HG02571 (cell line): ENCODE results near the gene TCAIM.

Experiments
- ATAC-seq: cut with Tn5 transposase; IDR thresholded peaks from one replicate; pipeline ENCODE4 v1.9.1; 2021; ENCODE audit warnings: mild to moderate bottlenecking, moderate library complexity; ENCODE audit not compliant: unreplicated experiment

Gene TCAIM, protein sequence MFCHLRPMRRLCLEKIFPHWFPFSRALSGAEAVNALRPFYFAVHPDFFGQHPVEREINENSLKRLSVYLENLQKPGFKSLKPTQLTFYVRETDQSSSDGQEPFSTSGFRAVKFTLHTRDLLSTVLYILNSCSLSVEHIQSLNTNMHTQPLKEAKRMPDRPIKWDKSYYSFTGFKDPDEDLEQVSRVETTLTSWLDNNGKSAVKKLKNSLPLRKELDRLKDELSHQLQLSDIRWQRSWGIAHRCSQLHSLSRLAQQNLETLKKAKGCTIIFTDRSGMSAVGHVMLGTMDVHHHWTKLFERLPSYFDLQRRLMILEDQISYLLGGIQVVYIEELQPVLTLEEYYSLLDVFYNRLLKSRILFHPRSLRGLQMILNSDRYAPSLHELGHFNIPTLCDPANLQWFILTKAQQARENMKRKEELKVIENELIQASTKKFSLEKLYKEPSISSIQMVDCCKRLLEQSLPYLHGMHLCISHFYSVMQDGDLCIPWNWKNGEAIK

GRCh38 chr3:44338010-44338827 lies at the start of gene TCAIM:
Gene TCAIM (plus strand): TSS chr3:44338766. CDS start chr3:44354783, 16,017 bp downstream.
- peak; percentile 90 for ATAC-seq

DNA sequence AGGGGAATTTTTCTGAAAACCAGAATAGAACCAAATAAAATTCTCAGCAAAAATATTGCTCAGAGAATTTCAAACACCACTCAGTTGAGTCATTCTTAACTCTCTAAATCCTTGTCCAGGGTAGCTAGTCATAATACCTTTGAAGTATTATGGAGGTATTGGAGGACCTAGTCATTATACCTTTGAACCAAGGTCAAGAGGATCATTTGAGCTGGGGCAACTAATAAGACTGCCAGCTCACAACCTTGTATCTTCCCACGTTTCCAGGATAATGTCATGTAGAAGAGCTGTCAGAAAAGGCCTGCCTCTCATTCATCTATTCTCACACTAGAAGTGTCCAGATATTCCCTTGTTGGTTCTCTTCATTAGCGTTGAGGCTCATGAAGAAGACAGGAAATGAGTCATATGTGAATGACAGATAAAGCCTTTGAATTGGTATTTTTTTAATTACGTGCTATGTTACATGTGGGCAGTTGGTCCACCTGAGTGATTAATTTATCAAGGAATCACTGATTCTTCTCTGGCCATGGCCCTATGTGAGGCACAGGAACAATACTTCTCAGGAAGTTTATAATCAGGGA lies 48.6 kb upstream of the TCAIM start:
- no peak for ATAC-seq

GRCh38 chr3:44292276-44292675 lies 46.3 kb upstream of the TCAIM start:
- no peak for ATAC-seq

GRCh38 chr3:44292947-44293346 lies 45.6 kb upstream of the TCAIM start:
- ATAC-seq = no peak

GRCh38 chr3:44297255-44297654 lies 41.3 kb upstream of the TCAIM start:
- no peak for ATAC-seq

- no peak for ATAC-seq
Measured at GRCh38 chr3:44301746-44302145, 36.8 kb upstream of the TCAIM start.

GRCh38 chr3:44309500-44309899 lies 29.1 kb upstream of the TCAIM start:
- ATAC-seq = no peak

DNA sequence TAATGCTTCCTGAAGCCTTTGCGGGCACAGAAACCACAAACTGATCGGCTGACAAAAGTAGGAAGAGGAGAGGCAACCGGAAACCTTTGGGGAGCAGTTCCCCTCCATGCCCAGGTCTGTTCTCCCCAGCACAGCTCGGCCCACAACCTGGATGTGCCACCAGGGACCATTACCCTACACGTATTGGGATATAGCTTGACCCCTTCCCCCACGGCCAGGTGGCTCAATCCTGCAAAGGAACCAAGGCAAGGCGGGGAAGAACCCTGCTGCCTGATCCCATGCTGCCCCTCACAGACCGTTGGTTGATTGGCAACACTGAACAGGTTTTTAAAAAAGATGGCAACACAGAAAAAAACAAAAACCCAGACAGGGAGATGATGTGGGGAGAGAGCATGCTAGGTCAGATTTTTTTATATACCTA lies 19.7 kb upstream of the TCAIM start:
- ATAC-seq = no peak

DNA sequence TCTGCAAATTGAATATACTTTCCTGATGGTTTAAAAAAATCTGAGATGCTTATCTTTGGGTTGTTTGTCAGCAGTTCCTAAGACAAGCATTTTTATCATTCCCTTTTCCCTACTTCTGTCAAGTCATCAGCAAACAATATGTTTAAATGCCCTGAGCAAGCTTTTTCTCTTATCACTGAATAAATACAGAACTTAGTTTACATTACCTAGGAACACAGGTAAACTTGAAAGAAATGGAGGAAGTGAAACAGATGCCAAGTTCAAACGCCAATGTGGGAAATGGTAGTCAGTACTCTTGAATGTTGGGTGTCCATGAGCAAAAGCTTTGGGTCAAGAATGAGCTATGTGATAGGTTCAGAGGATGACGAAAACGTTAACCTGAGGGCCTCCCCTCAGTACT lies 17.2 kb upstream of the TCAIM start:
- ATAC-seq = no peak

- no peak for ATAC-seq
Measured at GRCh38 chr3:44323341-44323955, 15.1 kb upstream of the TCAIM start.

- ATAC-seq = no peak
Measured at GRCh38 chr3:44324584-44324983, 14.0 kb upstream of the TCAIM start.

DNA sequence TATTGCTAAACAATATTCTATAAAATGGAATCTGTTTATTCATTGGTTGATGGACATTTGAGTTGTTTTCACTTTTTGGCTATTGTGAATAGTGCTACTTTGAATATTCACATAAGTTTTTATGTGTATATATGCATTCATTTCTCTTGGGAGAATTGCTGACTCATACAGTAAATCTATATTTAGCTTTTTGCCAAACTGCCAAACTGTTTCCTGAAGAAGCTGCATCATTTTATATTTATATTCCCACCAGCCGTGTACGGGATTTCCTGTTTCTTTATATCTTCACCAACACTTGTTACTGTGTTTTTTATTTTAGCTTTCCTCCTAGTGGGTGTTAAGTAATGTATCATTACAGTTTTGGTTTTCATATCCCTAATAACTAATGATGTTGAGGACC lies 12.5 kb upstream of the TCAIM start:
- ATAC-seq = no peak

- no peak for ATAC-seq
Measured at GRCh38 chr3:44326515-44326914, 12.1 kb upstream of the TCAIM start.

- no peak for ATAC-seq
Measured at GRCh38 chr3:44329946-44330345, 8.6 kb upstream of the TCAIM start.

DNA sequence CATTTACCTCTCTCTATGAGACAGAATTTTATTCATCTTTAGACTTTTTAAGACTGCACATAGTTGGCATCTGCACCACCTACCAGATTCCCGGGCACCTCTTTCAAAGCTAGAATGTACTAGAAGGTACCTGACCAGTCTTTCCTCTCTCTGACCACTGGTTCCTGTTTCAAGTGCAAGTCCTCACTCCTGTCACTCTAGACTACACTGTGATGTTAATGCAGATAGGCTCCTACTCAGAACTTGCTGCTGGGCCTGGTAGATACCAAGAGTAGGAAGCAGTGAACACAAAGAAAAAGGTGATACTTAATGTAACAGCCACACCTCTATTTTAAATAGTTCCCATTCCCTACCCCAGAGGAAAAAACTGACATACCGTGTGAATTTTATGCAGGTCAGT lies 8.1 kb upstream of the TCAIM start:
- no peak for ATAC-seq

DNA sequence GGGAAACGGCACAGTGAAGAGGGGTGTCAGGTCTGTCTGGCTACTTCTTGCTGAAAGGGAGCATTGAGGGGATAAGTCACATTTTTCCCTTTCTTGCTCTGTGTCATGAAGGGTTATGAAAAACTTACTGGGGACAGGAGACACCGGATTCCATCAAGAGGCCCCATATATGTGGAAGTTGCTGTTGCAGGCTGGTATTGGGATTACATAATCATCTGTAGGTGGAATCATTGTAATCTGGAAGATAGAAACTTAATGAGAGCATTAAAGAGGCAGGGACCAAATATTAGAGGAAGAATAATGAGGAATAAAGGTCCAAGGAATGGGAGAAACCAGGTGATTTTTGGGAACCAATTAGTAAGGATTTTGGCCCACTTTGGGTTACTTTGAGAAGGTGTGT lies 4.2 kb upstream of the TCAIM start:
- ATAC-seq = no peak

DNA sequence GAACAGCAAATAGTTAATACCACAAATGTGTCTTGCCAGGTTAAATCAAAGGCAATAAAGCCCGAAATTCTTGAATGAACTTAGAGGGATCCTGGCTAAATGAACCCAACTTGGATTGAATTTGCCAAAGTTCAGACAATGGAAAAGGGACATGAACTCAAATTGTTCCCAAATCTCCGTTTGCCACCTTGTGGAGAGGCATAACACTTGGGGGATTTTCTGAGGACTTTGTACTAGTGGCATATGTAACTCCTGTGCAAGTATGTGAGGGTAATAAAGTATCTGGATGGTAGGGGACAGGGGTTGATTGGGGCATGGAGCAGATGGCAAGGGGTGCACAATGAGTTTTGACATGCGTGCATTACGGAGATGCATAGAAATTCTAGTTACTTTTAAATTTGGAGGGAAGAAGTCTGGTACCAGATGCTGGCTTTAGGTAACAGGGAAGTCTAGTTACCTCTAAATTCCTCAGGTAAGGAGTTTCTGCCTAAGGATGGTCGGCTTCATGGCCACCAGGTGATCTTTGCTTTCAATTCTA lies 1.2 kb upstream of the TCAIM start:
- ATAC-seq = no peak

GRCh38 chr3:44338828-44339127 lies 212 bp downstream of the TCAIM start:
- no peak for ATAC-seq

DNA sequence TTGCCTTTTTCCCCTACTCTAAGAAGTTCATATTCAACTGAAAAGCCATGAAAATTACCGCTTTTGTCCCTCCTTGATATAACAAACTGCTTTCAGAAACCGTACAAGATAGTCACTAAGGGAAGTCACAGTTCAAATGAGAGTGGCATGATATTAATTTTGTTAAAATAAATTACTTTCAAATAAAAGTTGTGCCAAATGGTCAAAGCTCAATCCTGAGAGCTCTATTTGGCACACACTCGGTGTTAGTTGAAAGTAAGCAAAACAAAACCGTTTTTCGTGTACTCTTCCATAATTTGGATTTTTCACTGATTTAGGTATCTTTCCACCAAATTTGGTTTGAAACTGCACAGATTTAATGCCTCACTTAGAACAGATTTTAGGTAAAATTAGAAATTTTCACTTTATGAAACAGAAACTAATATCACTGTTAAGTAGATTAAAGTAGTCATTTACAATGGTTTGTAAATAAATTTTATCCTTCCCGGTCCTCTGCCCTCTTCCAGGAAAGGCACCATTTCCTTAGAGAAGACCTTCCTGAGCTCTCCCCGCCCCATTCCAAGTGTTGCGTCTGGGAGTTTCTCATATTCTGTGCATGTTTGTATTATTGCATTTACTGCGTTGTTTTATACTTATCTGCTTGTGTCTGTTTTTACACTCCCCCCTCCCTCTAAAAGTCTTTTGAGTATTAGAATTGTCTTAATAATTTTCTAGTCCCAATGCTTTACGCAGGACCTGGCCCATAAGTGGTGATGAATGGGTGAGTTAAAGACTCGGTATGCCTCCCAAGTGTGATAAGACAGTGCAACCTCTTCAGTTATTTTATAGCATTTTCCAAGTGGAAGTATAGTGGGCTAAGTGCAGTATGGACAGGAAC lies 853 bp downstream of the TCAIM start:
- ATAC-seq = no peak

- no peak for ATAC-seq
Measured at GRCh38 chr3:44340058-44340395, 1.5 kb downstream of the TCAIM start.
